Measurements from ENCODE around the gene RHOG.
A peak's percentile ranks its signal among the peaks of the same experiment; 100 is the strongest.

The RHOG gene

GRCh38 chr11:3849297-3849874 is 8.6 kb upstream of the RHOG start:
- Histone ChIP-seq H3K9me3 (replicated peaks; ENCODE audit: insufficient read depth, low read length) (no peaks in the 10 kb centered on the region), H3K9ac (ENCODE audit: low read length) (no peak overlapping the region), H3K79me2 (ENCODE audit: low read length) (no peaks in the 10 kb centered on the region), H3K36me3 (replicated peaks; ENCODE audit: insufficient read depth, low read length) (no peaks in the 10 kb centered on the region), H4K20me1 (ENCODE audit: insufficient read depth, low read length) (no peaks in the 10 kb centered on the region), H2AFZ (ENCODE audit: low read length) (no peak overlapping the region), H3K27me3 (replicated peaks; ENCODE audit: insufficient read depth, low read length) (no peaks in the 10 kb centered on the region), H3K4me1 (ENCODE audit: low read length) (peaks cover 19% of the 10 kb centered on the region), H3F3A (ENCODE audit: insufficient read depth, low read length) (peaks cover 17% of the 10 kb centered on the region), H3K27ac (ENCODE audit: low read length) (no peak overlapping the region), H3K4me2 (ENCODE audit: low read depth, low read length) (no peak overlapping the region), H3K4me3 (ENCODE audit: low read length) (no peak overlapping the region), H3K9me2 (replicated peaks; ENCODE audit: insufficient read depth, low read length) (no peaks in the 10 kb centered on the region)
- no peak for TF ChIP-seq EZH2phosphoT487 (IDR thresholded peaks at IDR 0.05; ENCODE audit: low read length)
- TF ChIP-seq CTCF (IDR thresholded peaks at IDR 0.05; ENCODE audit: low read length) = peak; percentile 77
- DNase-seq = peak; percentile 59

GRCh38 chr11:3845670-3846069 is 4.9 kb upstream of the RHOG start:
- H3K4me1 ChIP-seq (ENCODE audit: low read length) = peaks cover 7% of the 10 kb centered on the region; the same call in 1 of the 2 replicates
- no peaks in the 10 kb centered on the region for H3K27me3 ChIP-seq (replicated peaks; ENCODE audit: insufficient read depth, low read length)
- no peak for DNase-seq
- no peak overlapping the region for H2AFZ ChIP-seq (ENCODE audit: low read length)
- TF ChIP-seq EZH2phosphoT487 (IDR thresholded peaks at IDR 0.05; ENCODE audit: low read length) (no peak), CTCF (IDR thresholded peaks at IDR 0.05; ENCODE audit: low read length) (no peak), EZH2 (optimal IDR thresholded peaks at IDR 0.05; ENCODE audit: low read depth, low read length) (no peak)
- no peak overlapping the region for H3K4me2 ChIP-seq (ENCODE audit: low read depth, low read length)
- H4K20me1 ChIP-seq (ENCODE audit: insufficient read depth, low read length) = no peaks in the 10 kb centered on the region
- peaks cover 7% of the 10 kb centered on the region for H3F3A ChIP-seq (ENCODE audit: insufficient read depth, low read length)
- no peak overlapping the region for H3K27ac ChIP-seq (ENCODE audit: low read length)
- H3K4me3 ChIP-seq (ENCODE audit: low read length) = no peak overlapping the region
- H3K36me3 ChIP-seq (replicated peaks; ENCODE audit: insufficient read depth, low read length) = no peaks in the 10 kb centered on the region
- peaks cover under 1% of the 10 kb centered on the region for H3K79me2 ChIP-seq (ENCODE audit: low read length)
- H3K9me3 ChIP-seq (replicated peaks; ENCODE audit: insufficient read depth, low read length) = no peaks in the 10 kb centered on the region
- H3K9me2 ChIP-seq (replicated peaks; ENCODE audit: insufficient read depth, low read length) = no peaks in the 10 kb centered on the region
- no peak overlapping the region for H3K9ac ChIP-seq (ENCODE audit: low read length)

GRCh38 chr11:3845246-3845645 is 4.5 kb upstream of the RHOG start:
- H3K9ac ChIP-seq (ENCODE audit: low read length) = no peak overlapping the region
- no peaks in the 10 kb centered on the region for H3K9me3 ChIP-seq (replicated peaks; ENCODE audit: insufficient read depth, low read length)
- H3K79me2 ChIP-seq (ENCODE audit: low read length) = peaks cover 5% of the 10 kb centered on the region
- no peak overlapping the region for H2AFZ ChIP-seq (ENCODE audit: low read length)
- H3K36me3 ChIP-seq (replicated peaks; ENCODE audit: insufficient read depth, low read length) = no peaks in the 10 kb centered on the region
- no peak overlapping the region for H3K27ac ChIP-seq (ENCODE audit: low read length)
- TF ChIP-seq EZH2 (optimal IDR thresholded peaks at IDR 0.05; ENCODE audit: low read depth, low read length) = no peak
- no peak for TF ChIP-seq EZH2phosphoT487 (IDR thresholded peaks at IDR 0.05; ENCODE audit: low read length)
- TF ChIP-seq CTCF (IDR thresholded peaks at IDR 0.05; ENCODE audit: low read length) = no peak
- no peak overlapping the region for H3K4me2 ChIP-seq (ENCODE audit: low read depth, low read length)
- H3K4me3 ChIP-seq (ENCODE audit: low read length) = no peak overlapping the region
- no peak for DNase-seq
- peaks cover 7% of the 10 kb centered on the region; the same call in 1 of the 2 replicates for H3K4me1 ChIP-seq (ENCODE audit: low read length)
- H3K27me3 ChIP-seq (replicated peaks; ENCODE audit: insufficient read depth, low read length) = no peaks in the 10 kb centered on the region
- peaks cover 7% of the 10 kb centered on the region for H3F3A ChIP-seq (ENCODE audit: insufficient read depth, low read length)
- H4K20me1 ChIP-seq (ENCODE audit: insufficient read depth, low read length) = no peaks in the 10 kb centered on the region
- H3K9me2 ChIP-seq (replicated peaks; ENCODE audit: insufficient read depth, low read length) = no peaks in the 10 kb centered on the region

All from MM.1S (cell line).